Right lobe of liver (tissue), 6 donors: Measurements from ENCODE around the gene ARPP21. TPM values are rescaled to one million over a fixed set of nuclear protein-coding genes. Genes with fewer than 3 reads are reported as not detected.

Experiments used
- ATAC-seq, 4 donors: fragments of 200-7000 bp; cut with Tn5 transposase; one replicate each; pipeline ENCODE4 v1.9.1; 2020; ENCODE audit warnings: mild to moderate bottlenecking in 4 of 4, moderate library complexity in 4 of 4
- DNase-seq, 3 donors: peaks; one replicate each; pipeline ENCODE4 v3.0.0-alpha.2; 2020
- H3K27ac ChIP-seq, 3 donors: fragments of 200-600 bp; one replicate each; pipeline ENCODE4 v1.8.0; 2022
- H3K27me3 ChIP-seq, 2 donors: fragments of 200-600 bp; one replicate each; pipeline ENCODE4 v1.8.0; 2022
- H3K36me3 ChIP-seq, 4 donors: fragments of 200-600 bp; sonication (generic) in 1 of 4; one replicate each; pipeline versions ENCODE4 v1.5.1 to v1.8.0; 2017 to 2022; ENCODE audit warnings: control low read depth in 1 of 4
- H3K4me1 ChIP-seq, 4 donors: fragments of 200-600 bp; sonication (generic) in 1 of 4; one replicate each; pipeline versions ENCODE4 v1.5.1 to v1.8.0; 2017 to 2022; ENCODE audit warnings: control low read depth in 1 of 4
- H3K4me3 ChIP-seq, 3 donors: fragments of 200-600 bp; one replicate each; pipeline ENCODE4 v1.8.0; 2022
- H3K9me3 ChIP-seq, 4 donors: fragments of 200-600 bp; sonication (generic) in 1 of 4; one replicate each; pipeline versions ENCODE4 v1.5.1 to v1.8.0; 2017 to 2022; ENCODE audit warnings: control low read depth in 1 of 4
- CTCF ChIP-seq, 4 donors: fragments of 200-600 bp in 3 of 4; fragments of 450-650 bp in 1 of 4; IDR thresholded peaks; one replicate each; pipeline versions ENCODE4 v1.5.1 to v1.8.0; 2016 to 2022; ENCODE audit warnings: antibody characterized with exemption in 4 of 4, mild to moderate bottlenecking in 2 of 4
- POLR2A ChIP-seq: fragments of 450-650 bp; IDR thresholded peaks from one replicate; pipeline ENCODE4 v1.6.1; 2017; ENCODE audit warnings: antibody characterized with exemption, mild to moderate bottlenecking
- WGBS: methylation state at CpG from one replicate; pipeline ENCODE4 v1.1.6; 2018; ENCODE audit warnings: low coverage, low lambda C conversion rate; ENCODE audit not compliant: insufficient coverage; ENCODE audit errors: missing lambda C conversion rate; 5-methylcytosine and 5-hydroxymethylcytosine counted together
- intact Hi-C, 2 donors: fragments of 100-400 bp; cut with DNase I; formaldehyde crosslinking; loops; one replicate each; pipeline versions ENCODE4 v1.11.2 to v1.14.1; 2022
- total RNA-seq, 6 experiments: library from RNA; depleted of rRNA in 2 of 6; stranded (reverse); fragments of >200 nt in 2 of 6; fragmentation: NEBNext Ultra II Directional in 3 of 6; extraction: Animal tissue kit (Norgen Biotek cat#: 25700) in 3 of 6; gene quantifications; one replicate each; pipeline versions ENCODE4 v1.1.0 to v1.2.4, GENCODE V29; 2016 to 2023
- donor health status: DM: no; HTN: yes; CAD: no.
- donor health status: DM: no; HTN: no; CAD: no.
- donor health status: DM: no; HTN: no; CAD: no.
- donor health status: DM: no; HTN: yes; CAD: no.
- donor health status: DM: no; HTN: yes; CAD: no.

The ARPP21 gene
- total RNA-seq, 6 experiments from 2014 or later, result 0.51 to 1.8 (median 0.92) TPM; not detected in 1

GRCh38 chr3:35737934-35738706 is 98.8 kb downstream of the ARPP21 start:
- intact Hi-C loops, result no loop called here
- ATAC-seq (no peak), DNase-seq (no peak)
- Histone ChIP-seq H3K9me3 (no peaks in the 10 kb centered on the region), H3K27me3 (no peaks in the 10 kb centered on the region), H3K27ac (no peak overlapping the region), H3K36me3 (no peaks in the 10 kb centered on the region), H3K4me1 (no peaks in the 10 kb centered on the region), H3K4me3 (no peak overlapping the region)
- WGBS, result 78% methylated on average over 4 of the region's 4 CpGs
- TF ChIP-seq CTCF (IDR thresholded peaks at IDR 0.05), result no peak
- no peak for TF ChIP-seq POLR2A

GRCh38 chr3:35739181-35739809 is 100.0 kb downstream of the ARPP21 start:
- Histone ChIP-seq H3K36me3 (no peaks in the 10 kb centered on the region), H3K27me3 (no peaks in the 10 kb centered on the region), H3K4me3 (no peak overlapping the region), H3K4me1 (no peaks in the 10 kb centered on the region), H3K27ac (no peak overlapping the region), H3K9me3 (no peaks in the 10 kb centered on the region)
- ATAC-seq (no peak), DNase-seq (no peak)
- TF ChIP-seq POLR2A (no peak), CTCF (IDR thresholded peaks at IDR 0.05) (no peak)
- intact Hi-C loops, result no loop called here
- whole genome bisulfite sequencing, result 74% methylated on average over 5 of the region's 5 CpGs

- Histone ChIP-seq H3K27me3 (no peaks in the 10 kb centered on the region), H3K9me3 (no peaks in the 10 kb centered on the region), H3K4me1 (no peaks in the 10 kb centered on the region), H3K27ac (no peak overlapping the region), H3K36me3 (no peaks in the 10 kb centered on the region), H3K4me3 (no peak overlapping the region)
- intact Hi-C loops, result no loop called here
- no peak for ATAC-seq
- no peak for TF ChIP-seq POLR2A
- no peak for TF ChIP-seq CTCF (IDR thresholded peaks at IDR 0.05)
- no peak for DNase-seq
- WGBS, result 87% methylated on average over 2 of the region's 2 CpGs
These were observed 100.7 kb downstream of the ARPP21 start for GRCh38 chr3:35739964-35740527.

GRCh38 chr3:35743218-35743617 is 103.9 kb downstream of the ARPP21 start:
- no peak for DNase-seq
- no peaks in the 10 kb centered on the region for H3K27me3 ChIP-seq
- 90% methylated on average over 5 of the region's 5 CpGs for WGBS
- H3K9me3 ChIP-seq, result no peaks in the 10 kb centered on the region
- H3K4me3 ChIP-seq, result no peak overlapping the region
- intact Hi-C loops, result no loop called here
- H3K4me1 ChIP-seq, result no peaks in the 10 kb centered on the region
- ATAC-seq, result no peak
- TF ChIP-seq POLR2A (no peak), CTCF (IDR thresholded peaks at IDR 0.05) (no peak)
- no peaks in the 10 kb centered on the region for H3K36me3 ChIP-seq
- no peak overlapping the region for H3K27ac ChIP-seq
